PFSK-1 (cell line): ENCODE measurements around the gene ZBED2.

Experiments
- FOXP2 ChIP-seq: optimal IDR thresholded peaks from 2 replicates; pipeline ENCODE3; 2011; ENCODE audit warnings: borderline replicate concordance, control low read depth, inconsistent platforms; ENCODE audit not compliant: insufficient read depth; ENCODE audit errors: extremely low read length, extremely low read depth
- POLR2AphosphoS5 ChIP-seq: IDR thresholded peaks from 2 replicates; pipeline ENCODE4 v1.6.1; 2012; ENCODE audit warnings: low read depth, mild to moderate bottlenecking, control low read depth, low read length, moderate library complexity
- REST ChIP-seq, 2 experiments: IDR thresholded peaks; 2 replicates each; pipeline versions ENCODE4 v1.6.1 to v1.8.0; 2011 to 2012; ENCODE audit warnings: low read depth in 2 of 2, low read length in 2 of 2, control low read depth in 1 of 2, inconsistent platforms in 1 of 2, mild to moderate bottlenecking in 1 of 2, moderate library complexity in 1 of 2; ENCODE audit not compliant: insufficient read depth in 1 of 2
- SIN3A ChIP-seq: IDR thresholded peaks from 2 replicates; pipeline ENCODE4 v1.6.1; 2012; ENCODE audit warnings: mild to moderate bottlenecking, low read length, moderate library complexity, borderline replicate concordance; ENCODE audit not compliant: insufficient read depth
- TAF1 ChIP-seq: IDR thresholded peaks from 2 replicates; pipeline ENCODE4 v1.6.1; 2012; ENCODE audit warnings: low read length, control low read depth, borderline replicate concordance; ENCODE audit not compliant: insufficient read depth

The ZBED2 gene

GRCh38 chr3:111548756-111549155 lies 46.4 kb downstream of the ZBED2 start:
- TF ChIP-seq REST (IDR thresholded peaks at IDR 0.05; ENCODE audit: insufficient read depth in 1 of 2, low read depth in 2 of 2, low read length in 2 of 2), result no peak
- no peak for TF ChIP-seq FOXP2
- TF ChIP-seq TAF1, result no peak
- TF ChIP-seq POLR2AphosphoS5, result no peak
- no peak for TF ChIP-seq SIN3A

- TF ChIP-seq POLR2AphosphoS5 (no peak), SIN3A (no peak), REST (IDR thresholded peaks at IDR 0.05; ENCODE audit: insufficient read depth in 1 of 2, low read depth in 2 of 2, low read length in 2 of 2) (no peak), FOXP2 (no peak), TAF1 (no peak)
These were observed 47.1 kb downstream of the ZBED2 start for GRCh38 chr3:111548092-111548491.

- no peak for TF ChIP-seq TAF1
- TF ChIP-seq POLR2AphosphoS5, result no peak
- no peak for TF ChIP-seq REST (IDR thresholded peaks at IDR 0.05; ENCODE audit: insufficient read depth in 1 of 2, low read depth in 2 of 2, low read length in 2 of 2)
- TF ChIP-seq FOXP2, result no peak
- no peak for TF ChIP-seq SIN3A
These were observed 47.5 kb downstream of the ZBED2 start for GRCh38 chr3:111547631-111548030.

- TF ChIP-seq FOXP2 (no peak), POLR2AphosphoS5 (no peak), REST (IDR thresholded peaks at IDR 0.05; ENCODE audit: insufficient read depth in 1 of 2, low read depth in 2 of 2, low read length in 2 of 2) (no peak), SIN3A (no peak), TAF1 (no peak)
These were observed 49.8 kb downstream of the ZBED2 start for GRCh38 chr3:111545349-111545748.
